NCI-H2196 treated with DMSO at 0.1 percent for 48 hours (cell line): ENCODE results near the gene TMEM145.
"Not testable (repeated sequence)": the region's sequence is repeated elsewhere in the genome, so short reads cannot be mapped to it uniquely, and the experiment has no call there.

Experiments
- DNase-seq: peaks from one replicate; lab custom pipeline; 2025; ENCODE audit not compliant: unreplicated experiment; lab: John Stamatoyannopoulos, UW

TMEM145 gene

DNA sequence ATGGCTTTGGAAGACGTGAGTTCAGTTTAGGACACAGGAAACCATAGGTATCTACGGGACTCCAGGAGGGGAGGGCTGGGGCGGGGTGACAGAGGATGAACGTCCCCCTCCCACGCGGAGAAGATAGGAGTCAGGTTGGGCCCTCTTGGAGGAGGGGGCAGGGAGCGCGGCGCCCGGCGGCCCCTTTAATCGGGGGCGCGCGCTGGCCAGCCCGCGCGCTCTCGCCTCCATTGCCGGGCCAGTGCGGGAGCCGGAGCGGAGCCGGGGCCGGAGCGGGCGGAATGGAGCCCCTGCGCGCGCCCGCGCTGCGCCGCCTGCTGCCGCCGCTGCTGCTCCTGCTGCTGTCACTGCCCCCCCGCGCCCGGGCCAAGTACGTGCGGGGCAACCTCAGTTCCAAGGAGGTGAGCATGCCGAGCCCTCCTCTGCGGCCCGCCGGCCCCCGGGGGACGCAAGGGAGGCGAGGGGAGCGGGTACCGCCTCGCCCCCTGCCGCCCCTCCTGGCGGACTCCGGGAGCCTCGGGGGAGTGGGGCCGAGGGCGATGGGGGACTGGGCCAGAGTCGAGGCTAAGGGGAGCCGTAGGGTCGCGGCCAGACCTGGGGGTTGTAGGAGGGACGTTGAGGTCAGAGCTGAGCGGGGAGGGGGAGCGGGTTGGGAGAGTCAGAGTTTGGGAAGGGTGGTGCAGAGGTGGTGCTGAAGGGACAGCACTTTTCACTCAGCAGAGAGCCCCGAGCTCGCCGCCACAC is at the start of gene TMEM145:
TSS of gene TMEM145 (plus strand) at position 214 of the 744 bp plus-strand sequence. CDS start at position 282, 68 bp downstream.
- DNase-seq: peak; percentile 40

DNA sequence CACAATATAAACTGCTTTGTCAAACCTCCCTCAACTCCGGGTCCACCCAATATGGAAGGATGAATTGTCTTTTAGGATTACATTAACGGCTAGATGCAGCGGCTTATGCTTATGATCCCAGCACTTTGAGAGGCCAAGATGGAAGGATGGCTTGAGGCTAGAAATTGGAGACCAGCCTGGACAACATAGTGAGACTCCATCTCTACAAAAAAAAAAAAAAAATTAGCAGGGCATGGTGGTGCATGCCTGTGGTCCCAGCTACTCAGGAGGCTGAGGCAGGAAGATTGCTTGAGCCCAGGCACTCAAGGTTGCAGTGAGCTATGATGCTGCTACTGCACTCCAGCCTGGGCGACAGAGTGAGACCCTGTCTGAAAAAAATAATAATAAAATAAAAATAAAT is 47.0 kb upstream of the TMEM145 start:
- DNase-seq: not testable (repeated sequence)

DNA sequence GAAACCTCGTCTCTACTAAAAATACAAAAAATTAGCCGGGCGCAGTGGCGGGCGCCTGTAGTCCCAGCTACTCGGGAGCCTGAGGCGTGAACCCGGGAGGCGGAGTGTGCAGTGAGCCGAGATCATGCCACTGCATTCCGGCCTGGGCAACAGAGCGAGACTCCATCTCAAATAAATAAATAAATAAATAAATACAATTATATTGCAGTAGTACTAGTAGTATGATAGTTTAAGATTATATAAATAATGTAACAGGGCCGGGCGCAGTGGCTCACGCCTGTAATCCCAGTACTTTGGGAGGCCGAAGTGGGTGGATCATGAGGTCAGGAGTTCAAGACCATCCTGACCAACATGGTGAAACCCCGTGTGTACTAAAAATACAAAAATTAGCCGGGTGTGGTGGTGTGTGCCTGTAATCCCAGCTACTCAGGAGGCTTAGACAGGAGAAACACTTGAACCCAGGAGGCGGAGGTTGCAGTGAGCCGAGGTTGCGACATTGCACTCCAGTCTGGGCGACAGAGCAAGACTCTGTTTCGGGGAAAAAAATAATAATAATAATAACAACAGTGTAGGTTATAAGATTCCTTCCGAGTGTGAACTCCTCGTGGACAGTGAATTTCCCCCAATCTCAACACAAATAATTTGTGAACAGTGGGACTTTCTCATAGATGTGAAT is 46.0 kb upstream of the TMEM145 start:
- DNase-seq: not testable (repeated sequence)

DNA sequence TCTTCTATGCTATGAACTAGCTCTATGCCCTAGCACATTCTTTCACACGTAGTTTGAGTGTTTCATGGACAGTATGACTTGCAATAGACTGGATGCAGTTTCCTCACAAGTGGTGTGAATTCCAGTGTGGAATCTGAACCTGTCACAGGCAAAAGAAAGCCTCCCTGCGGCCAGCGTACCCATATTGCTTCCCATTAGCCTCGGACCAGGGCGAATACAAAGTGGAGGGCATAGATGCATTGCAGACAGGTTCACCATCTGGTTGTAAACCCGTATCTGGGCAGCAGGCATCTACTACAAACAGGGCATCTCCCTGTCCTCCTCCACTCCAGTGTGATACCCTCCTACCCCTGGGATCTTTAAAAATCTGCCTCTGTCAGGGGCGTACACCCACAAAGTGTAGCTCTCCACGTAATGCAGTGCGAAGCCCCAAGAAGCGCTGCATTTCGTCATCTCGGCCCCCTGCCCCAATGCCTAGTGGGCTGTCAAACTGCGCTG is 45.4 kb upstream of the TMEM145 start:
- DNase-seq: no peak

DNA sequence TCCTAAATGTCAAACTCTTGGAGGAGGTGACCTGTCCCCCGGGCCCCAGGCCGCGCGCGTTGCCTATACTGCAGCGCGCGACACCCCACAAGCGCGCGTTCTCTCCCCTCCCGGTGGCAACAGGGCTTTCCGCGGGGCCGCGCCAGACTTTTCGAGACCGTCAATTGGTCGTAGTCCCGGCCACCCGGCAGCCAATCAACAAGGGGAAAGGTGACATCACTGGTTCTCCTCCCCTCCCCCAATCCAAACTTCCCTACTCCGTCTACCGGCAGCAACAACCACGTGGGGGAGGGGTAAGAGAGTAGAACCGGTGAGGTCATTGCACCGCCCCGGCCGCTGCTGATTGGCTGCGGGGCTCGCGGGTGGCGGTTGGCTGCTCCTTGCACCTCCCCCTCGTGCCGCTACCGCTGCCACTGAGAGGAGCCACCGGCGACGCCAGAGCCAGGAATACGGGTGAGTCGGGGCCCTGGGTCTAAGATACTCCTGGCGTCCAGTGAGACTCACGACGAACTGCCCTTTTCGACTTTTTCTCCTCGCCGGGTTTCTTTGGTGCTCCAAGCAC is 44.9 kb upstream of the TMEM145 start:
- DNase-seq: peak; percentile 100

DNA sequence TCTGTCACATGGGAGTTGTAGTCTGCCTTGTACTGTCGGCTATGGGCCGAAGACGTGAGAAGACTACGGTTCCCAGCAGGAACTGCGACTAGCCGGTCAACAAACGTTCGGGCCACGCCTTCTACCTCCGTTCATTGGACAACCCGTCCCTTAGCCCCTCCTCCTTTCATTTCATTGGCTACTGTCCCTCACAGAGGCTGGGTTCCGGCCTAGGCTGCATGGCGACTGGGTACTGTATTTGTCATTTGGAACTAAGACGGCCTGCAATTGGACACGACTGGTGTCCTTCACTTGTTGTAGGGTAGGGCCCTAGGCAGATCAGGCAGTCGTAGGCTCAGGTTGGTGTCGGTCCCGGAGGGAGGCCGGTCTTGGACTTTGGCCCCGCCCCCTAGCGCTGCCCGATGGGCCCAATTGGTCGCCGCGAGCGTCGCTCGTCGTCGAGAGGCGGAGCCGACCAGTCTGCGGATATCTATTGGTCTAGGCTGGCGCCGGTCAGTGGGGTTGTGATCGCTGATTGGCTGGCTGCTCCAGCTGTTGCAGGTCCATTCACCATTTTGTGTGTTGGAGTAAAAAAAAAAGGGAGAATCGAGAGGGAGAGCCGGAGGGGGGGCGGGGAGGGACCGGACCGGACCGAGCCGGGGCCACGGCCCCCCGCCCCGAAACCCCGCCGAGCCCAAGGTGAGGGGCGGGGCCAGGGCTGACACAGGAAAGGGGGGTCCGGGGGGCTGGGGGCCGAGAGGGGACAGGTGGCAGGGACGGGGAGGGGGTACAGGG is 44.2 kb upstream of the TMEM145 start, which contains the start of gene CIC:
TSS of gene CIC (plus strand) at position 549 of the 774 bp plus-strand sequence. CDS start 2,532 bp downstream, outside the sequence.
- DNase-seq: peak; percentile 100

DNA sequence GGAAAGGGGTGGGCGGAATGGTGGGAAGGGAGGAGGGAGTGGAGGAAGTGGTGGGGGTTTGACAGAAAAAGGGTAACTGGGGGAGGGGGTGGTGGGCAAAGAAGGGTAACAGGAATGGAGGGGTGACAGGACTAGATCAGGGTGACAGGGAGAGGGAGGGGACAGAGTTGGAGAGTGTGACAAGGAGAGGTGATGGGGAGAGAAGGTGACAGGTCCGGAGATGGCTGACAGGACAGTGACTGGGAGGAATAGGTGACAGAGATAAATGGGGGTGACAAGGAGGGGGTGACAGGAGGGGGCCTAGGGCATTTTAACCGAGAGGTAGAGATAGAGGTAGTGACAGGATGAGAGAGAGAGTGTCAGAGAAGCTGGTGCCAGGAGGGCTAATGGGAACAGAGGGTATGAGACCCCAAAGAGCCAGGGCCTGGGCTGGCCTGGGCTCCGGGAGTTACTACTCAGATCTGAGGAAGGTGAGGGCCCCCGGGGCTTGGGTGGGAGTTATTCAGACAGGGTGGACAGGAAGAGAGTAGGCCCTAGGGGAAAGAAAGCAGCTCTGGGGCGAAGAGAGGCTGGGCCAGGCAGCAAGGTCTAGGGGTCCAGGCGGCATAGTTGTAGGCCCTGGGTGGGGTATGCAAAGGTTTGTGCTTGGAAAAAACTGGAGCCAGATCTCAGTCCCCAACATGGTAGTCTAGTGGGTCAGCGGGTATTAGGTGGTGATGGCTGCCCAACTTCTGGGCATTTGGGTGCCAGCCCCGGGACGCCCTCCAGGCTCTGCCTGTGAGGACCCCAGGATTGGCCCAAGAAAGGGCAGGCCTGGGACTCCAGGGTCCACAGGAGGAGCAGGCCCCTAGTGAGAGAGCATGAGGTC is 43.4 kb upstream of the TMEM145 start:
- DNase-seq: no peak

DNA sequence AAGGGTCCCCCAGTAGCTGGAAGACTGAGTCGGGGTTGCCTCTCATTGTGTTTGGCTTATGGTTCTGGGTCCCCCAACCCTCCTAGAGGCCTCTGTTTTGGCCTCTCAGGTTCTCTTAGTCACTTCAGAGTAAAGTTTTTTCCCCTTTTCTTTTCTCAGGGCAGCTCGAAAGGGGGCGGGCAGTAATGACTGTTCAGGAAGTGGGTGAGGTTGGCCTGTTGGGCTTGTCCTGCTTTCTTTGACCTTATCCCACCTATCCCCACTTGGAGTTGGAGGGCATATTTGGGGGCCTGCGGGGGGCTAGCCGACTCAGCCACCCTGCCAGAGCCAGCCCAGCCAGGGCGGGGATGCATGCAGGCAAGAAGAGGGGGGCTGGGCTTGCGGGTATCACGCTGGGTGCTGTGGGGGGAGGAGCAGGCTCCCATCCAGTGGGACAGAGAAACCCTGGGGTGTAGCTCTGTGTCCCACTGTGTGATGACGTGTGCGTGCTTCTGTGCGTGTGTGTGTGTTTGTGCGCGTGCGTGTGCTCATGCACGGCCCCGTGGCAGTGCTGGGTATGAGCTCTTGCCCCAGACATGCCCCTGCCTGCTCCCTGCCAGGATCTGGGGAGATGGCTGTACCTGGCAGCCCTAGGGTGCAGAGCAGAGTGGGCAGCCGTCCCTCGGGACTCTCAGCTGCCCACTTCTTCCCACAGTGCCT is 42.6 kb upstream of the TMEM145 start:
- no peak for DNase-seq

DNA sequence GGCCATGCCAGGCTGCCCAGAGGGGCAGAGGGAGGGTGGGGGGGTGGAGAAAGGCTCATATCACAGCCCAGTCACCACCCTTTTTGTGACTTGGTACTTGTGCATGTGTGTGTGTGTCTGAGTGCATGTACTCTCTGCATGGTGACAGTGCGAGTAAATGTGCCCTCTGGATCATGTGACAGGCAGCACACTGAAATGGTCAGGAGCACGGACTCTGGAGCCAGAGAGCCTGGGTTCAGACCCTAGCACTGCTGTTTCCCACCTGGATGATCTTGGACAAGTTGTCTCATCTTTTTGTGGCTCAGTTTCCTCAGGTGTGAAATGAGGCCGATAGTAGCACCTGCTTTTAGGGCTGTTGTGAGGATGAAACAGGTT is 42.1 kb upstream of the TMEM145 start:
- DNase-seq: no peak

DNA sequence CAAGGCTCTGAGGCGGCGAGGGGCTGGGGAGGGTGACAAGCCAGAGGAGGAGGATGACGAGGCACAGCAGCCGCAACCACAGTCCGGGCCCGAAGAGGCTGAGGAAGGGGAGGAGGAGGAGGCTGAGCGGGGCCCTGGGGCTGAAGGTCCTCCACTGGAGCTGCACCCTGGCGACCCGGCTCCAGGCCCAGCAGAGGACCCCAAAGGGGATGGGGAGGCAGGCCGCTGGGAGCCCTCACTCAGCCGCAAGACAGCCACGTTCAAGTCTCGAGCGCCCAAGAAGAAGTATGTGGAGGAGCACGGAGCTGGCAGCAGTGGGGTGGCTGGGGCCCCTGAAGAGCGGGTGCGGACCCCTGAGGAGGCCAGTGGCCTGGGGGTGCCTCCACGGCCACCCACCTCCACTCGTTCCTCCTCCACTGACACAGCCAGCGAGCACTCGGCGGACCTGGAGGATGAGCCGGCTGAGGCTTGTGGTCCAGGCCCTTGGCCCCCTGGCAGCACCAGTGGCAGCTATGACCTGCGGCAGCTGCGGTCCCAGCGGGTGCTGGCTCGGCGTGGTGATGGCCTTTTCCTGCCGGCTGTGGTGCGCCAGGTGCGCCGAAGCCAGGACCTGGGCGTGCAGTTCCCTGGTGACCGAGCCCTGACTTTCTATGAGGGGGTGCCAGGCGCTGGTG is 41.1 kb upstream of the TMEM145 start:
- no peak for DNase-seq

DNA sequence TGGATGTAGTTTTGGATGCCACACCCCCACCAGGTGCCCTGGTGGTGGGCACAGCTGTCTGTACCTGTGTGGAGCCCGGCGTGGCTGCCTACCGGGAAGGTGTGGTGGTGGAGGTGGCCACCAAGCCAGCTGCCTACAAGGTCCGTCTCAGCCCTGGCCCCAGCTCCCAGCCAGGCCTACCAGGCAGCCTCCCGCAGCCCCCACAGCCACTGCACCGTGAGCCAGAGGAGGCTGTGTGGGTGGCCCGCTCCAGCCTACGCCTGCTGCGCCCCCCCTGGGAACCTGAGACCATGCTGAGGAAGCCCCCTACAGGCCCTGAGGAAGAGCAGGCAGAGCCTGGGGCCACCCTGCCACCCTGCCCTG is 40.6 kb upstream of the TMEM145 start:
- no peak for DNase-seq

DNA sequence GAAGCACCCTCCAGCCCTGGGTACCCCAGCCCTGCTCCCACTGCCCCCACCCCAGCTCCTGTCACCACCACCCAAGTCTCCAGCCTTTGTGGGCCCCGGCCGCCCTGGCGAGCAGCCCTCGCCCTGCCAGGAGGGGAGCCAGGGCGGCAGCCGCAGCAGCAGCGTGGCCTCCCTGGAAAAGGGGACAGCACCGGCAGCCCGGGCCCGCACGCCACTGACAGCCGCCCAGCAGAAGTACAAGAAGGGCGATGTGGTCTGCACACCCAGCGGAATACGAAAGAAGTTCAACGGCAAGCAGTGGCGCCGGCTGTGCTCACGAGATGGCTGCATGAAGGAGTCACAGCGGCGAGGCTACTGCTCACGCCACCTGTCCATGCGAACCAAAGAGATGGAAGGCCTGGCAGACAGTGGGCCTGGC is 40.1 kb upstream of the TMEM145 start:
- DNase-seq: no peak

DNA sequence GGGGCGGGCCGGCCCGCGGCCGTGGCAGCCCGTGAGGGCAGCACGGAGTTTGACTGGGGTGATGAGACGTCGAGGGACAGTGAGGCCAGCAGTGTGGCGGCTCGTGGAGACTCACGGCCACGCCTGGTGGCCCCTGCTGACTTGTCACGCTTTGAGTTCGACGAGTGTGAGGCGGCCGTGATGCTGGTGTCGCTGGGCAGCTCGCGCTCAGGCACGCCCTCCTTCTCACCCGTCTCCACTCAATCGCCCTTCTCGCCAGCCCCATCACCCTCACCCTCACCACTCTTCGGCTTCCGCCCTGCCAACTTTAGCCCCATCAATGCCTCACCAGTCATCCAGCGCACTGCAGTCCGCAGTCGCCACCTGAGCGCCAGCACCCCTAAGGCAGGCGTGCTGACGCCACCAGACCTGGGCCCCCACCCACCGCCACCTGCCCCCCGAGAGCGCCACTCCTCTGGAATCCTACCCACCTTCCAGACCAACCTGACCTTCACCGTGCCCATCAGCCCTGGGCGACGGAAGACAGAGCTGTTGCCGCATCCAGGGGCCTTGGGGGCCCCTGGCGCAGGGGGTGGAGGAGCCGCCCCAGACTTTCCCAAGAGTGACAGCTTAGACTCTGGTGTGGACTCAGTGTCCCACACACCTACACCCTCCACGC is 39.6 kb upstream of the TMEM145 start:
- DNase-seq: no peak

DNA sequence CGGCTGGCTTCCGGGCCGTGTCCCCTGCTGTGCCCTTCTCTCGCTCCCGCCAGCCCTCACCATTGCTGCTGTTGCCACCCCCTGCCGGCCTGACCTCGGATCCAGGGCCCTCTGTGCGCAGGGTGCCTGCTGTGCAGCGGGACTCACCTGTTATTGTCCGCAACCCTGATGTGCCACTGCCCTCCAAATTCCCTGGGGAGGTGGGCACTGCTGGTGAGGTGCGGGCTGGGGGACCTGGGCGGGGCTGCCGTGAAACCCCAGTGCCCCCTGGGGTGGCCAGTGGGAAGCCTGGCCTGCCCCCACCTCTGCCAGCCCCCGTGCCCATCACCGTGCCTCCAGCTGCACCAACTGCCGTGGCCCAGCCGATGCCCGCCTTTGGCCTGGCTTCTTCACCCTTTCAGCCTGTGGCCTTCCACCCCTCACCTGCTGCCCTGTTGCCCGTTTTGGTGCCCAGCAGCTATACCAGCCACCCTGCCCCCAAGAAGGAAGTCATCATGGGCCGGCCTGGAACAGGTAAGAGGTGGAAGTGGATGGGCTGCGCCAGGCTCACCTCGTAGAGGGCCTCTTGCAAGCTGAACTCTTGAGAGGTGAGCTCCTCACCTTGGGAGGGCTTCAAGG is 38.9 kb upstream of the TMEM145 start:
- no peak for DNase-seq

DNA sequence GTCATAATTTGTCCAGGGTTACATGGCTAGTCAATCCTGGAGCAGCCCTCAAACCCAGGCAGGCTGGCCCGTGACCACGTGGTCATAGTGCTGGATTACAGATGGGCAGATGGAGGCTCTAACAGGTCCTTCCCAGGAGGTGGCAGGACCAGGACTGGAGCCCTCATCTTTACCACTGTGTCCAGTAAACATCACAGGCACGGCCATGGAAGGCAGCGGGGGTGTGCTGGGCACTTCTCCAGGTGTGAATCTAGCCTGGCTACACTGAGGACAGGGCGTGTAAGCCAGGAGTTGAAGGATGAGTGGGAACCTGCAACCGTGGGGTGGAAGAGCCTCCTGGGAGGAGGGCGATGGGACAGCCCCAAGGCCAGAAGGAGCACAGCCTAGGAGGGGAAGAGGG is 38.0 kb upstream of the TMEM145 start:
- no peak for DNase-seq

DNA sequence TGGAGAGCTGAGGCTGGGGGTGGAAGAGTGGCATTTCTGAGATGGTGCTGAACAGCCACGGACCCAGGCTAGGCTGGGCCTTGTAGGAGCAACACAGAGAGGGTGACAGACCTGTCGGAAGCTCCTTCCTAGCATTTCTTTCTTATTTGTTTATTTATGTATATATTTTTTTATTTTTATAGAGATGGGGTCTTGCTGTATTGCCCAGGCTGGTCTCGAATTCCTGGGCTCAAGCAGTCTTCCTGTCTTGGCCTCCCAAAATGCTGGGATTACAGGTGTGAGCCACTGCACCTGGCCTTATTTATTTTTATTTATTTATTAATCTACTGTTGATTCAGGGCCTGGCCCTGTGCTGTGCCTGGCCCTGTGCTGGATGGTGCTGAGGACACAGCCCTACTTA is 37.6 kb upstream of the TMEM145 start:
- no peak for DNase-seq

DNA sequence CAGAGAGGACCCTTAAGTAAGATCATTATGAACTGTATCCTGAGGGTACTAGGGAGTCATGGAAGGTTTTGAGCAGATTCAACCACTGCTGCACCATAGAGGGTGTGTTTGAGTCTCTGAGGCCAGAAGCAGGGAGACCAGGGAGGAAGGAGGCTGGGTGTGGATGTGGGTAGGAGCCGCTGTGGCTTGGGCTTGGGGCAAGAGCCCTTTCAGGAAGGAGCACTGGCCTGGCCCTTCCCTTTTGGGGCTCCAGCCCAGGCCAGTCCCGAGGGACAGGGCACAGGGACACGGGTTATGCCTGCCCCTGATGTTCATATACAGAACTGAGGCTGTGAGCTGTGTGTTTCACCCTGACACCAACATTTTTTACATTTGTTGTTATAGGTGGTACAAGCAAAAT is 36.8 kb upstream of the TMEM145 start:
- DNase-seq: no peak

DNA sequence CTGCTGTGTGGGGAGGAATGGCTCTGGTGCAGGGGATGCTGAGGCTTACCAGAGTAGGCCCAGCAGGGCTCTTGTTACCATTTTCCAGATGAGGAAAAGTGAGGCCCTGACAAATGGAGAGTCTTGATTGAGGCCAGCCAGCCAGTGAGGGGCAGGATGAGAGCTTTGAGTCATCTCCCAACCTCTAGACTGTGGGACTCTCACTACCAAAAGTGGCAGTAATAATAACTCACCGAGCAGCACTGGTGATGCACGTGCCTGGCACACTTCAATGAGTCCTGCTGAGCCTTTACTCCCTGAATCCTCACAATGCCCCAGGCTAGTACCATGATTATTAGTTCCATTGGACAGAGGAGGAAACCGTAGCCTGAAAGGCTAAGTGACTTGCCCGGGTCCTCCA is 36.3 kb upstream of the TMEM145 start:
- no peak for DNase-seq
